ENCODE measurements around the gene FMN2.
"Not testable (repeated sequence)": the region's sequence is repeated elsewhere in the genome, so short reads cannot be mapped to it uniquely, and the experiment has no call there.

The FMN2 gene

GRCh38 chr1:240391660-240392260 is 300.1 kb downstream of the FMN2 start:
- no peak for DNase-seq

GRCh38 chr1:240394353-240394752 is 302.7 kb downstream of the FMN2 start:
- DNase-seq = no peak

GRCh38 chr1:240395336-240395735 is 303.7 kb downstream of the FMN2 start:
- no peak for DNase-seq

- DNase-seq = no peak
Observed at GRCh38 chr1:240399381-240399780, 307.7 kb downstream of the FMN2 start.

- DNase-seq = no peak
Observed at GRCh38 chr1:240401731-240402130, 310.0 kb downstream of the FMN2 start.

- DNase-seq = no peak
Observed at GRCh38 chr1:240402326-240402725, 310.6 kb downstream of the FMN2 start.

- no peak for DNase-seq
Observed at GRCh38 chr1:240404286-240404685, 312.6 kb downstream of the FMN2 start.

- DNase-seq = no peak
Observed at GRCh38 chr1:240405751-240406150, 314.1 kb downstream of the FMN2 start.

GRCh38 chr1:240407407-240407806 is 315.7 kb downstream of the FMN2 start:
- DNase-seq = no peak

GRCh38 chr1:240409615-240410014 is 317.9 kb downstream of the FMN2 start:
- no peak for DNase-seq

GRCh38 chr1:240413732-240414131 is 322.0 kb downstream of the FMN2 start:
- no peak for DNase-seq

GRCh38 chr1:240414237-240414636 is 322.6 kb downstream of the FMN2 start:
- no peak for DNase-seq

GRCh38 chr1:240415011-240415410 is 323.3 kb downstream of the FMN2 start:
- not testable (repeated sequence) for DNase-seq

GRCh38 chr1:240415532-240415931 is 323.8 kb downstream of the FMN2 start:
- DNase-seq = no peak

GRCh38 chr1:240417317-240417716 is 325.6 kb downstream of the FMN2 start:
- no peak for DNase-seq

- no peak for DNase-seq
Observed at GRCh38 chr1:240420766-240421165, 329.1 kb downstream of the FMN2 start.

- no peak for DNase-seq
Observed at GRCh38 chr1:240423246-240423924, 331.7 kb downstream of the FMN2 start.

- no peak for DNase-seq
Observed at GRCh38 chr1:240424740-240425464, 333.2 kb downstream of the FMN2 start.

- no peak for DNase-seq
Observed at GRCh38 chr1:240426051-240426450, 334.4 kb downstream of the FMN2 start.

- DNase-seq = no peak
Observed at GRCh38 chr1:240435996-240436566, 344.4 kb downstream of the FMN2 start.

- no peak for DNase-seq
Observed at GRCh38 chr1:240441669-240442068, 350.0 kb downstream of the FMN2 start.

- no peak for DNase-seq
Observed at GRCh38 chr1:240445369-240445768, 353.7 kb downstream of the FMN2 start.

GRCh38 chr1:240455228-240455821 is 363.6 kb downstream of the FMN2 start:
- DNase-seq = no peak
